Calu3 (cell line): ENCODE measurements around the gene BCR. TPM values are rescaled to one million over a fixed set of nuclear protein-coding genes. Genes with fewer than 3 reads are reported as not detected.

Experiments
- BruUV-seq: library from RNA; stranded (reverse); fragments of 400-500 nt; replicated peaks from 2 replicates; lab custom pipeline; 2021; lab: Mats Ljungman, UMichigan
- CTCF ChIA-PET: fragments of 300-600 bp; sonication (Branson Sonifier 250); formaldehyde crosslinking; loops from one replicate; lab custom pipeline; 2022; ENCODE audit warnings: antibody characterized with exemption; lab: Charles Lee
- DNase-seq: peaks from one replicate; pipeline ENCODE4 v3.0.0; 2022
- H3K27ac Mint-ChIP-seq: one replicate; pipeline ENCODE4 v1.8.0; 2022; ENCODE audit warnings: mixed read lengths; ENCODE audit not compliant: unreplicated experiment
- H3K27me3 Mint-ChIP-seq: one replicate; pipeline ENCODE4 v1.8.0; 2022; ENCODE audit warnings: mixed read lengths; ENCODE audit not compliant: unreplicated experiment
- H3K36me3 Mint-ChIP-seq: one replicate; pipeline ENCODE4 v1.8.0; 2022; ENCODE audit warnings: mild to moderate bottlenecking, moderate library complexity, mixed read lengths; ENCODE audit not compliant: insufficient read depth, unreplicated experiment
- H3K4me1 Mint-ChIP-seq: one replicate; pipeline ENCODE4 v1.8.0; 2022; ENCODE audit warnings: mild to moderate bottlenecking, low read depth, mixed read lengths; ENCODE audit not compliant: unreplicated experiment
- H3K4me3 Mint-ChIP-seq: one replicate; pipeline ENCODE4 v1.8.0; 2022; ENCODE audit warnings: mild to moderate bottlenecking, low read depth, moderate library complexity, mixed read lengths; ENCODE audit not compliant: unreplicated experiment
- H3K9me3 Mint-ChIP-seq: one replicate; pipeline ENCODE4 v1.8.0; 2022; ENCODE audit warnings: low read depth, mixed read lengths; ENCODE audit not compliant: unreplicated experiment
- intact Hi-C: fragments of 100-400 bp; cut with micrococcal nuclease; formaldehyde crosslinking; loops from one replicate; pipeline ENCODE4 v1.10.0; 2022; ENCODE audit not compliant: unreplicated experiment
- total RNA-seq: library from RNA; stranded (reverse); gene quantifications from 2 replicates; pipeline ENCODE4 v1.2.3, GENCODE V29; 2022
- TF ChIP-seq, protein P1 (sequence below): fragments of 200-600 bp; IDR thresholded peaks from one replicate; pipeline ENCODE4 v1.8.0; 2022; ENCODE audit warnings: antibody characterized with exemption; ENCODE audit not compliant: unreplicated experiment

BCR gene
- total RNA-seq, 1 experiment from 2014 or later: 83.6 TPM

DNA sequence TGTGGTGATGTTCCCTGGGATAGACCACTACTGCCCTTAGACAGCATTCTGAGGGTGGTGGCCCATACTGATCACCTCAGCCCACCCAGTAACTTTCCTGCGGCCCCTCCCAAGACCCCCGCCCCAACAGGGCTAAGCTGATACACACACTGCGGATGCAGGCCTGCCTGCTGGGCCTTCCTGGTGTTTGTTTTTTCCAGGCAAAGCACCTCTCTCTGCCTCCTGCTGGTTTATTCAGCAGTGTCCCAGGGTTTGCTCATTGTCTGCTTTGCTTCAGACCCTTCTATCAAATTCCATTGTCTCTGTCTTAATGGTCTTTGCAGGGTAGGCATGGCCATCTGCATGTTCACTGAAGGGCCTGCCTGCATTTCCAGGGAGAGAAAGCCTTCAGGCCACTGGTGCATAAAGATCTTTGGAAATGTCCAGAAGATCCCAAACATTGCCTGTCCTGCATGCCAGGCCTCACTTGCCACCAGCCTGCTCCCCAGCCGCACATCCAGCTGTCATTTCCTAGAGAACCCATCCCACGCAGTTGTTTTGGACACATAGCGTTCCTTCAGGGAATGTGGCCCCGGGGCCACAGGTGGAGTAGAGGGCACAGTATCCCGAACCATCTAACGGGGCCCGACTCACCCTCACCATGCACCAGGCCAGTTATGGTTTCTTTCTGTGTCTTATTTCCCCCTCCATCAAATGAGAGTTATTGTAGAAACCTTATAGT is 50.2 kb downstream of the BCR start:
- intact Hi-C loops: no loop called here
- H3K4me1 Mint-ChIP-seq: peaks cover 46% of the 10 kb centered on the region
- peaks cover 5% of the 10 kb centered on the region for H3K9me3 Mint-ChIP-seq
- no peak overlapping the region for H3K4me3 Mint-ChIP-seq
- TF ChIP-seq, protein P1, sequence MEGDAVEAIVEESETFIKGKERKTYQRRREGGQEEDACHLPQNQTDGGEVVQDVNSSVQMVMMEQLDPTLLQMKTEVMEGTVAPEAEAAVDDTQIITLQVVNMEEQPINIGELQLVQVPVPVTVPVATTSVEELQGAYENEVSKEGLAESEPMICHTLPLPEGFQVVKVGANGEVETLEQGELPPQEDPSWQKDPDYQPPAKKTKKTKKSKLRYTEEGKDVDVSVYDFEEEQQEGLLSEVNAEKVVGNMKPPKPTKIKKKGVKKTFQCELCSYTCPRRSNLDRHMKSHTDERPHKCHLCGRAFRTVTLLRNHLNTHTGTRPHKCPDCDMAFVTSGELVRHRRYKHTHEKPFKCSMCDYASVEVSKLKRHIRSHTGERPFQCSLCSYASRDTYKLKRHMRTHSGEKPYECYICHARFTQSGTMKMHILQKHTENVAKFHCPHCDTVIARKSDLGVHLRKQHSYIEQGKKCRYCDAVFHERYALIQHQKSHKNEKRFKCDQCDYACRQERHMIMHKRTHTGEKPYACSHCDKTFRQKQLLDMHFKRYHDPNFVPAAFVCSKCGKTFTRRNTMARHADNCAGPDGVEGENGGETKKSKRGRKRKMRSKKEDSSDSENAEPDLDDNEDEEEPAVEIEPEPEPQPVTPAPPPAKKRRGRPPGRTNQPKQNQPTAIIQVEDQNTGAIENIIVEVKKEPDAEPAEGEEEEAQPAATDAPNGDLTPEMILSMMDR: no peak
- DNase-seq: no peak
- peaks cover 17% of the 10 kb centered on the region for H3K36me3 Mint-ChIP-seq
- CTCF ChIA-PET: no interaction called here
- H3K27me3 Mint-ChIP-seq: no peaks in the 10 kb centered on the region
- H3K27ac Mint-ChIP-seq: no peak overlapping the region
- no TSS peak for BruUV-seq

DNA sequence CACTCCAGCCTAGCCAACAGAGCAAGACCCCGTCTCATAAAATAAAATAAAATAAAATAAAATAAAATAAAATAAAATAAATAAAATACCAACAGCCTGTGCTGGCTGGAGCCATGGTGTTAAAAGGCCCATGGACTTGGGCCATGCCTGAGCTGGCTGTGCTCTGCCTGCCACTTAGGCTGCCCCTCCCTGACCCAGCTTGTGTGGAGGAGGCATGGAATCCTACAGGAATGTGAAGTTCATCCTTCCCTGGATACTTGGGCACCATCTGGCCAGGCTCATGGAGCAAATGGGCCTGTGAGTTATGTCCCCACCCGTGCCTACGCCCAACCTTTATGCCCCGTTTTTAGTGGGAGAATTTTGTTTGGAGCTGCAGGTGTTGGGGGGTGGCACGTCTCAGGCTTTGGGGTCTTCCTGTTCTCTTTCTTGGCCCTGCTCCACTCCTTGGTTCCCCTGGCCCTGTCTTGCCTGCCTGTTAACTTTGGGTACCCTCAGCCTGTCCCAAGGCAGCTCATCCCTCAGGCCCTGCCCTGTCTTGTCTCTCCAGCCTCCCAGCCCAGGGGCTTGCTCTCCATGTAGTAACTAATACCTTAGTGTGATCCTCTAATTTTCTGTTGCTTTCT is 51.3 kb downstream of the BCR start:
- intact Hi-C loops: no loop called here
- TF ChIP-seq, protein P1: no peak
- Mint-ChIP-seq H3K36me3 (peaks cover 17% of the 10 kb centered on the region), H3K4me3 (no peak overlapping the region), H3K27me3 (no peaks in the 10 kb centered on the region), H3K4me1 (peaks cover 35% of the 10 kb centered on the region), H3K27ac (no peak overlapping the region), H3K9me3 (peaks cover 5% of the 10 kb centered on the region)
- CTCF ChIA-PET: no interaction called here
- BruUV-seq: no TSS peak
- DNase-seq: no peak

DNA sequence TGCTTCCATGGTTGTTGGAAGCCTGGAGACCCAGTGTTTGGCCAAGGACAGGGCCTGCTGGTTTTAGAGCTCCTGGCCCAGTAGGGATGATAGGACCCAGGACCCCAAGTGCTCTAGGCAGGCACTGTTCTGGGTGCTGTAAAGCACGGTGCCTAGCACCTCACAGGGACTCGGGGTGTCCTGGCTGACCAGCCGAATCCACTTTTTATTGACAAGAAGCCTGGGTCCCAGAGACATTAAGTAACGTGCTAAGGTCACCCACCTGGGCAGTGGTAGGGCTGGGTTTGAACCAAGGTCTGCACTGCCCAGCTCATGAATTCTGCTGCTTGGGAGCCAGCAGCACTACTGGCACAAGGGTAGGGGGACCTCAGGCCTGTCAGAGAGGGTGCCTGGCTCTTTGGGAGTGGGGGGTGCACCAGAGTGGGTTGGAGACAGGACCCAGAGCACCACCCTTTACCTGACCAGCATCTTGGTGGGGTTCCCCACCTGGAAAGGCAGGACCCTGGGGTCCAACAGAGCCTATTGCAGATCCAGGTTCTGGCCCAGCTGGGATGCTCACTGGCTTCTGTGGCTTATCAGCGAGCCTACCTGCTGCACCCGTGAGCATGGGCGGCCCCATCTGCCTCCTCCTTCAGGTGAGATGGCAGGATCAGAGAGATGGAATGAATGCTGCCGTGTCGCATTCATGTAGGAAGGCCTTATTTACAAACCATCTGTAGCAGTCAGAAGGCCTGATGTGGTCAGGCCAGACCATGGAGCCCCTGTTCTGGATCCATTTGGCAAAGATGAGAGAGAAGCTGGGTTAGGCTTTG is 52.0 kb downstream of the BCR start:
- Mint-ChIP-seq H3K4me1 (peaks cover 28% of the 10 kb centered on the region), H3K9me3 (peaks cover 5% of the 10 kb centered on the region), H3K27ac (no peak overlapping the region), H3K36me3 (peaks cover 19% of the 10 kb centered on the region), H3K27me3 (no peaks in the 10 kb centered on the region), H3K4me3 (no peak overlapping the region)
- BruUV-seq: no TSS peak
- intact Hi-C loops: no loop called here
- DNase-seq: no peak
- TF ChIP-seq, protein P1: no peak
- CTCF ChIA-PET: no interaction called here

- intact Hi-C loops: no loop called here
- H3K9me3 Mint-ChIP-seq: peaks cover 5% of the 10 kb centered on the region
- no peaks in the 10 kb centered on the region for H3K27me3 Mint-ChIP-seq
- no peak overlapping the region for H3K27ac Mint-ChIP-seq
- CTCF ChIA-PET: no interaction called here
- TF ChIP-seq, protein P1: no peak
- peaks cover 24% of the 10 kb centered on the region for H3K4me1 Mint-ChIP-seq
- H3K4me3 Mint-ChIP-seq: no peak overlapping the region
- no peak for DNase-seq
- BruUV-seq: no TSS peak
- H3K36me3 Mint-ChIP-seq: peaks cover 28% of the 10 kb centered on the region
Measured at GRCh38 chr22:23233084-23233531, 52.8 kb downstream of the BCR start.
